ENCODE data around the gene BRAF.

DNA sequence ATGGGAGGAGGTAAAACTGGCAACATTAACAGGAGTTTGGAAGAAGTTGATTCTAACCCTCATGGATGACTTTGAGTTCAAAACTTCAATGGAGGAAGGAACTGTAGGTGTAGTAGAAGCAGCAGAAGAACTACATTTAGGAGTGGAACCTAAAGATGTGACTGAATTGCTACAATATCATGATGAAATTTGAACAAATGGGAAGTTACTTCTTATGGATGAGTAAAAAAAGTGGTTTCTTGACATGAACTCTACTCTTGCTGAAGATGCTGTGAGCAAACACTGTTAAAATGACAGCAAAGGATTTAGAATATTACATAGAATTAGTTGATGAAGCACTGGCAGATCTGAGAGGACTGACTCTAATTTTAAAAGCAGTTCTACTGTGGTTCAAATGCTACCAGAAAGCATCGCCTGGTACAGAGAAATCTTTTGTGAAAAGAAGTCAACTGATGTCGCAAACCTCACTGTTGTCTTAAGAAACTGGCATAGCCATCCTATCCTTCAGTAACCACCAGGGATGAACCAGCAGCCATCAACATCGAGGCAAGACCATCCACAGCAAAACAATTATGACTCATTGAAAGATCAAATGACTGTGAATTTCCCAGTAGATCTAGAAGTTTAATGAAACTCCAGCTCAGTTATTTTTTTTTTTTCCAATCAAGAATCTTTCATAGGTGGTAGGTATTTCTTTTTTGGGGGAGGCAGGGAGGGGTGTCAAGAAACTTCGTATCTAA is 20.8 kb downstream of the BRAF start:
- TF ChIP-seq POLR2A (IDR thresholded peaks at IDR 0.05; ENCODE audit: low read depth, low read length) (no peak), POLR2AphosphoS5 (IDR thresholded peaks at IDR 0.05; ENCODE audit: low read depth, low read length) (no peak), TAF1 (IDR thresholded peaks at IDR 0.05; ENCODE audit: borderline replicate concordance, low read depth, low read length) (no peak)
